ENCODE measurements around the gene BRAF.

DNA sequence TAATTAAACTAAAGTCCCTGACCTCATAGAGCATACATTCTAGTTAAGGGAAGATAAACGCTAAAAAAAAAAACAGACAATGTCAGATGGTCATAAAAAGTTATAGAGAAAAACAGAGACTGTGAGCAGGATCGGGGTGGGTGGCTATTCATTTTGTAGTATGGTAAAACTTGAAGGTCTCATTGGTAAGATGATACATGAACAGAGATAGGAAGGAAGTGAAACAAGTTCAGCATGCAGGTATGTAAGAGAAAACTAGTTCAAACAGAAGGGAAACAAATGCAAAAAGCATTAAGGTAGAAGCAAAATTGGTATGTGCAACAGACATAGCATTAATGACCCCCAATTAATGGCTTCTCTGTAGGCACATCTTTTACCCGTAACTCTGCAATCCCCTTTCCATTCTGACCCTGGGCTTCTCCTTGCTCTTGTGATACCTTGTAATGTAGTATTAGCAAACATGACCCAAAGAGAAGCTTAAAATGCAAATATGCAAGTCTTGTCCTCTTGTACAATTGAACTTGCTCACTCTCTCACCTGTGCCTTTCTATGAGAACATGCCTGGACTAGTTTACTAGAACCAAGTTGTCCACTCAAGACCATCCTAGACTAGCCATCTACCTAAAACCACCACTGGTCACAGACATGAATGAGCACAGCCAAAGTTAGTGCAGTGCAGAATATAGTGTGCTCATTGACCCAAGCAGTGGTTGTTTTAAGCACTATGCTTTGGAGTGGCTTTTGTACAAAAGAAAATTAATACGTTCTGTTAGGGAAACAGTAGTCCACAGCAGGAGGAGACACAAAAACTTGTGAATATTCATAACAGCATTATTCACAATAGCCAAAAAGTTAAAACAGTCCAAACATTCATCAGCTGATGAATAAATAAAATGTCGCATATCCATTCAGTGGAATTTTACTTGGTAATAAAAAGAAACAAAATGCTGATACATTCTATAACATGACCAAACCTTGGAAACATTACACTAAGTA, 57.0 kb downstream of the BRAF start:
- no peak for TF ChIP-seq EP300 (IDR thresholded peaks at IDR 0.05)
- TF ChIP-seq, protein P1, sequence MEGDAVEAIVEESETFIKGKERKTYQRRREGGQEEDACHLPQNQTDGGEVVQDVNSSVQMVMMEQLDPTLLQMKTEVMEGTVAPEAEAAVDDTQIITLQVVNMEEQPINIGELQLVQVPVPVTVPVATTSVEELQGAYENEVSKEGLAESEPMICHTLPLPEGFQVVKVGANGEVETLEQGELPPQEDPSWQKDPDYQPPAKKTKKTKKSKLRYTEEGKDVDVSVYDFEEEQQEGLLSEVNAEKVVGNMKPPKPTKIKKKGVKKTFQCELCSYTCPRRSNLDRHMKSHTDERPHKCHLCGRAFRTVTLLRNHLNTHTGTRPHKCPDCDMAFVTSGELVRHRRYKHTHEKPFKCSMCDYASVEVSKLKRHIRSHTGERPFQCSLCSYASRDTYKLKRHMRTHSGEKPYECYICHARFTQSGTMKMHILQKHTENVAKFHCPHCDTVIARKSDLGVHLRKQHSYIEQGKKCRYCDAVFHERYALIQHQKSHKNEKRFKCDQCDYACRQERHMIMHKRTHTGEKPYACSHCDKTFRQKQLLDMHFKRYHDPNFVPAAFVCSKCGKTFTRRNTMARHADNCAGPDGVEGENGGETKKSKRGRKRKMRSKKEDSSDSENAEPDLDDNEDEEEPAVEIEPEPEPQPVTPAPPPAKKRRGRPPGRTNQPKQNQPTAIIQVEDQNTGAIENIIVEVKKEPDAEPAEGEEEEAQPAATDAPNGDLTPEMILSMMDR (IDR thresholded peaks at IDR 0.05), result no peak
